ENCODE results near the gene GP1BB.

DNA sequence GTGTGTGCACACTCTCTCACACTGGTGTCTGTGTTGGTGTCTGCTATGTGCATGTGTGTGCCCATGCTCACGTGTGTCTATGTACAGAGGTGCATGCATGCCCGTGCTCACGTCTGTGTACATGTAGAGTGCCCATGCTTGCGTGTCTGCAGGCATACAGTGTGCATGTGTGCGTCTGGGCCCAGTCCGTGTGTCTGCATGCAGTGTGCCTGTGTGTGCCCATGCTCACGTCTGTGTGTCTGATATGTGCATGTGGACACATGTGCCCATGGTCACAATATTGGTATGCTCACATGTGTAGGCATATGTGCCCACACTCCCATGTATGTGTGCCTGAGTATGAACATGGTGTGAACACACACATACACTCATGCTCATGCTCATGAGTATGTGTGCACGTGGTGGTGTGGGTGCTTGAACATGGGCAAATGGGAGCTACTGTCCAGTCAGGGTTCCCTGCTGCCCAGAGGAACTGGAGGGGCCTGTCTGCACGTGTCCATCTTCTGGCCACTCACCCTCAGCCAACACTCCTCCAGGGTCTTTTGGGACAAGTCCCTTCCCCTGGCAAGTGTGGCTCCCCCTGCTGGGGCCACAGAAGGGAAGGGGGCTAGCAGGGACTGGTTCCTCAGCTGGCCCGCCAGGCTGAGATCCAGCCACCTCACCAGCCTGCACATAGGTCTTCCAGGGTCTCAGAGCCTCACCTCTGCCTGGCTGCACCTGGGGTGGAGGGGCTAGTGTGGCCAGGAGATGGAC, 29.9 kb downstream of the GP1BB start:
- TF ChIP-seq, protein P1, sequence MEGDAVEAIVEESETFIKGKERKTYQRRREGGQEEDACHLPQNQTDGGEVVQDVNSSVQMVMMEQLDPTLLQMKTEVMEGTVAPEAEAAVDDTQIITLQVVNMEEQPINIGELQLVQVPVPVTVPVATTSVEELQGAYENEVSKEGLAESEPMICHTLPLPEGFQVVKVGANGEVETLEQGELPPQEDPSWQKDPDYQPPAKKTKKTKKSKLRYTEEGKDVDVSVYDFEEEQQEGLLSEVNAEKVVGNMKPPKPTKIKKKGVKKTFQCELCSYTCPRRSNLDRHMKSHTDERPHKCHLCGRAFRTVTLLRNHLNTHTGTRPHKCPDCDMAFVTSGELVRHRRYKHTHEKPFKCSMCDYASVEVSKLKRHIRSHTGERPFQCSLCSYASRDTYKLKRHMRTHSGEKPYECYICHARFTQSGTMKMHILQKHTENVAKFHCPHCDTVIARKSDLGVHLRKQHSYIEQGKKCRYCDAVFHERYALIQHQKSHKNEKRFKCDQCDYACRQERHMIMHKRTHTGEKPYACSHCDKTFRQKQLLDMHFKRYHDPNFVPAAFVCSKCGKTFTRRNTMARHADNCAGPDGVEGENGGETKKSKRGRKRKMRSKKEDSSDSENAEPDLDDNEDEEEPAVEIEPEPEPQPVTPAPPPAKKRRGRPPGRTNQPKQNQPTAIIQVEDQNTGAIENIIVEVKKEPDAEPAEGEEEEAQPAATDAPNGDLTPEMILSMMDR (conservative IDR thresholded peaks at IDR 0.05; ENCODE audit: low read length), result peak; percentile 47
- TF ChIP-seq EZH2phosphoT487 (IDR thresholded peaks at IDR 0.05; ENCODE audit: borderline replicate concordance), result no peak
